ENCODE results near the gene KRTAP4-7.
"Not testable (repeated sequence)": the region's sequence is repeated elsewhere in the genome, so short reads cannot be mapped to it uniquely, and the experiment has no call there.

KRTAP4-7 gene
- total RNA-seq: 0 reads per million in 2 experiments

DNA sequence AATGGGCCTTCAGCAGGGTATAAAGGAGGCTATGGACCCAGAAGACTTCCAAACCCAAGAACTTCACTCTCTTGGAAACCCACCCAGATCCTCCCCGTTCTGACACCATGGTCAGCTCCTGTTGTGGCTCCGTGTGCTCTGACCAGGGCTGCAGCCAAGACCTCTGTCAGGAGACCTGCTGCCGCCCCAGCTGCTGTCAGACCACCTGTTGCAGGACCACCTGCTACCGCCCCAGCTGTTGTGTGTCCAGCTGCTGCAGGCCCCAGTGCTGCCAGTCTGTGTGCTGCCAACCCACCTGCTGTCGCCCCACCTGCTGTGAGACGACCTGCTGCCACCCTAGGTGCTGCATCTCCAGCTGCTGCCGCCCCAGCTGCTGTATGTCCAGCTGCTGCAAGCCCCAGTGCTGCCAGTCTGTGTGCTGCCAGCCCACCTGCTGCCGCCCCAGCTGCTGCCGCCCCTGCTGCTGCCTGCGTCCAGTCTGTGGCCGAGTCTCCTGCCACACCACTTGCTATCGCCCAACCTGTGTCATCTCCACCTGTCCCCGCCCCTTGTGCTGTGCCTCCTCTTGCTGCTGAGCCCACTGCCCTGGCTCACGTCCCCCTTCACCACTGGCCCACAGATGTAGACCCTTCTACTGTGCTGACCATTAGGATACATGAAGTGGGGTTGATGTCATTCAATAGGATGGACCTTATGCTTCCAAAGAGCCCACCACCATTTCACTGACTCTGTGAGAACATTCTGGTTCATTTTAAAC is at the start of gene KRTAP4-7:
KRTAP4-7 (plus strand) TSS at position 51 of the 757 bp plus-strand sequence; CDS start at position 108, 57 bp downstream.
- not testable (repeated sequence) for DNase-seq (ENCODE audit: low read depth)

DNA sequence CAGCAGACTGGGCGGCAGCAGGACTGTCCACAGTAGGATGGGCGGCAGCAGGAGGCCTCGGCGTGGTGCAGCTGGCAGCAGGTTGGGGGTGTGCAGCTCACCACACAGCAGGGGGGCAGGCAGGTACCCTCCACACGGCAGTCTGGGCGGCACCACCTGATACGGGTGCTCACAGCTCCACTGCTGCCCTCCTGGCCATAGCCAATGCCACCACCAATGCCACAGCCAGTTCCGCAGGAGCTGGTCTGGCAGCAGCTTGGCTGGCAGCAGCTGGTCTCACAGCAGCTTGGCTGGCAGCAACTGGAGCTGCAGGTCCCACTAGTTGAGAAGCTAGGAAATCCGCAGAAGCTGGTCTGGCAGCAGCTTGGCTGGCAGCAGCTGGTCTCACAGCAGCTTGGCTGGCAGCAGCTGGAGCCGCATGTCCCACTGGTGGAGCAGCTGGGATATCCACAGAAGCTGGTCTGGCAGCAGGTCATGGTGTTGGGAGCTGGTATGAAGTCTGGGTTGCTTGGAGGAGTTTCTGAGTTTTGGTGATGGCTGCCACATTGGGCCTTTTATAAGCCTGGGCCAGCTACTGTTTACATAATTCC is 49.5 kb upstream of the KRTAP4-7 start, which contains the start of gene KRTAP1-3:
KRTAP1-3 (minus strand) TSS at position 529 of the 590 bp plus-strand sequence; CDS start at position 476, 53 bp downstream.
- not testable (repeated sequence) for DNase-seq (ENCODE audit: low read depth)

- DNase-seq (ENCODE audit: low read depth): no peak
These were observed 46.0 kb upstream of the KRTAP4-7 start for GRCh38 chr17:41037853-41038350.

DNA sequence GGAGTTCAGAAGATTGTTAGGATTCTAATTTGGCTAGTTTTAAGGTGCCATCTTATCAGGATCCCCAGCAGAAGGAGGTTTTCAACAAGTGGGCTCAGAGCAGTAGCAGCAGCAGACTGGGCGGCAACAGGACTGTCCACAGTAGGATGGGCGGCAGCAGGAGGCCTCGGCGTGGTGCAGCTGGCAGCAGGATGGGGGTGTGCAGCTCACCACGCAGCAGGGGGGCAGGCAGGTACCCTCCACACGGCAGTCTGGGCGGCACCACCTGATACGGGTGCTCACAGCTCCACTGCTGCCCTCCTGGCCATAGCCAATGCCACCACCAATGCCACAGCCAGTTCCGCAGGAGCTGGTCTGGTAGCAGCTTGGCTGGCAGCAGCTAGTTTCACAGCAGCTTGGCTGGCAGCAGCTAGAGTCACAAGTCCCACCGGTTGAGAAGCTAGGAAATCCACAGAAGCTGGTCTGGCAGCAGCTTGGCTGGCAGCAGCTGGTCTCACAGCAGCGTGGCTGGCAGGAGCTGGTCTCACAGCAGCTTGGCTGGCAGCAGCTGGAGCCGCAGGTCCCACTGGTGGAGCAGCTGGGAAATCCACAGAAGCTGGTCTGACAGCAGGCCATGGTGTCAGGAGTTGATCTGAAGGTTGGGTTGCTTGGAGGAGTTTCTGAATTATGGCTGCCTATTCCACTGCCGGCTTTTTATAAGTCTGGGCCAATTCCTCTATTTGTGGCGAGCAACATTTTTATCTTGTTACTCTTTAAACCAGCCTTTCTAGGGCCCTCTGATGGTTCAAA is 43.0 kb upstream of the KRTAP4-7 start, which contains the start of gene KRTAP1-1:
KRTAP1-1 (minus strand) TSS at position 668 of the 789 bp plus-strand sequence; CDS start at position 615, 53 bp downstream.
- DNase-seq (ENCODE audit: low read depth): not testable (repeated sequence)

- no peak for DNase-seq (ENCODE audit: low read depth)
These were observed 41.0 kb upstream of the KRTAP4-7 start for GRCh38 chr17:41042953-41043352.

DNA sequence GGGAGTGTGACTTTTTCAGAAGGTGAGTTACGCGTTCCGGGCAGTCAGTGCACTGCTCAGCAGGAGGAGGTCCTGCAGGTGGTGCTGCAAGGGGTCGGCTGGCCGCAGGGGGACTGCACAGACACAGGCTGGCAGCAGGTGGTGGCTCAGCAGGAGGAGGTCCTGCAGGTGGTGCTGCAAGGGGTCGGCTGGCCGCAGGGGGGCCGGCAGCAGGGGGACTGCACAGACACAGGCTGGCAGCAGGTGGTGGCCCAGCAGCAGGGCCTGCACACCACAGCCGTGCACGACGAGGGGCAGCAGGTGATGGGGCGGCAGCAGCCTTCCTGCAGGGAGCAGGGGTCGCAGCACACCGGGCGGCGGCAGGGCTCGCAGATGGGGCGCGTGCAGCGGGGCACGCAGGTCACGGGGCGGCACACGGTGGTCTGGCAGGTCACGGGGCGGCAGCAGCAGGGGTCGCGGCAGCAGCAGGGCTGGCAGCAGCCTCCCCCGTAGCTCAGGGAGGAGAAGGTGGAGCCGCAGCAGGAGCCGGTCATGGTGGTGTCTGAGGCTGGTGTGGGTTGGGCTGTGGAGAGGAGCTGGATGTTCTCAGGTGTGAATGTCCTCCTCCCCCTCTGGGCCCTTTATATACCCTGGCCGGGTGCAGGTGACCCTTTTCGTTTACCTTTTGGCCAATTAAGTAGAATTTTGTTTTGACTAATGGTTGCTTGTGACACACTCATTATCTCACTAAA is 37.0 kb upstream of the KRTAP4-7 start, which contains the start of gene KRTAP2-1:
KRTAP2-1 (minus strand) TSS at position 582 of the 731 bp plus-strand sequence; CDS start at position 533, 49 bp downstream.
- DNase-seq (ENCODE audit: low read depth): not testable (repeated sequence)

DNA sequence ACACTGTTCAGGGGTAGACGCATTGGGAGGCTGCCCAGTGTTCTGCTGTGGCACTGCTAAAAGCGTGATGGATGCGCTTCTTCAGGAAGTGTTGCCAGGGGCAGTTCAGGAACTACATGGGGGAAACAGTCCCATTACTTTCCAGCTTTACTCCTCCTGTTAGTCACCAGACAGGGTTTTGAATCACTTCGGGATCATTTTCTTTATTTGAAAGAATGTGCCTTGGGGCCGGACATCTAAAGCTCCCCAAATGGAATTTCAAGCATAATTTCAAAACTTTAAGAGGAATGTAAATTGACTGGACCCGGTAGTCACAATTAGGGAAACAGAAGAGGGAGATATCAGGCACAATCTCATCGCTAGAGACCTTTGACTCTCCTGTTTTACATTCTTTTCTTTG is 35.5 kb upstream of the KRTAP4-7 start:
- DNase-seq (ENCODE audit: low read depth): no peak

GRCh38 chr17:41049110-41049509 is 34.8 kb upstream of the KRTAP4-7 start:
- DNase-seq (ENCODE audit: low read depth): no peak

- DNase-seq (ENCODE audit: low read depth): no peak
These were observed 31.4 kb upstream of the KRTAP4-7 start for GRCh38 chr17:41052566-41052965.

- DNase-seq (ENCODE audit: low read depth): no peak
These were observed 29.9 kb upstream of the KRTAP4-7 start for GRCh38 chr17:41054025-41054424.

DNA sequence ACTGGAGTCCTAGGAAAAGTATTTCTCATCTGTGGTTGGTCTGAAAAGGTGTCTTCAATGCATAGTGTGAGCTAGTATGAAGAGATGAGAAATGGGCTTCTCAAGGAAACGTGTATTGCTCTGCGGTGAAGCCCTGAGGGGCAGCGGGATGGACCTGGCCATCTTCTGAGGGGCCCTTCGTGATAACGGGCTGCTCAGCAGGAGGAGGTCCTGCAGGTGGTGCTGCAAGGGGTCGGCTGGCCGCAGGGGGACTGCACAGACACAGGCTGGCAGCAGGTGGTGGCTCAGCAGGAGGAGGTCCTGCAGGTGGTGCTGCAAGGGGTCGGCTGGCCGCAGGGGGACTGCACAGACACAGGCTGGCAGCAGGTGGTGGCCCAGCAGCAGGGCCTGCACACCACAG is 29.4 kb upstream of the KRTAP4-7 start:
- not testable (repeated sequence) for DNase-seq (ENCODE audit: low read depth)

DNA sequence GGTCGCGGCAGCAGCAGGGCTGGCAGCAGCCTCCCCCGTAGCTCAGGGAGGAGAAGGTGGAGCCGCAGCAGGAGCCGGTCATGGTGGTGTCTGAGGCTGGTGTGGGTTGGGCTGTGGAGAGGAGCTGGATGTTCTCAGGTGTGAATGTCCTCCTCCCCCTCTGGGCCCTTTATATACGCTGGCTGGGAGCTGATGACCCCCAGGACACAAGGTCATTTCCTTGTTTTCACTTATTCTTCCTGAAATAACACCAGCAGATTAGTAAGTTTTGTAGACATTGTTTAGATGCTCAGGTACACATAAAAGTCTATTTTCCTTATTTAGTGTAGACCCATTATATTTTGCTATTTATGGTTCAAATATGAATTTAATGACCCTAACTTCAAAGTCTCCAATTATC is 28.8 kb upstream of the KRTAP4-7 start, which contains the start of gene KRTAP2-2:
KRTAP2-2 (minus strand) TSS at position 101 of the 400 bp plus-strand sequence; CDS start at position 82, 19 bp downstream.
- not testable (repeated sequence) for DNase-seq (ENCODE audit: low read depth)

- no peak for DNase-seq (ENCODE audit: low read depth)
These were observed 26.4 kb upstream of the KRTAP4-7 start for GRCh38 chr17:41057547-41057946.

DNA sequence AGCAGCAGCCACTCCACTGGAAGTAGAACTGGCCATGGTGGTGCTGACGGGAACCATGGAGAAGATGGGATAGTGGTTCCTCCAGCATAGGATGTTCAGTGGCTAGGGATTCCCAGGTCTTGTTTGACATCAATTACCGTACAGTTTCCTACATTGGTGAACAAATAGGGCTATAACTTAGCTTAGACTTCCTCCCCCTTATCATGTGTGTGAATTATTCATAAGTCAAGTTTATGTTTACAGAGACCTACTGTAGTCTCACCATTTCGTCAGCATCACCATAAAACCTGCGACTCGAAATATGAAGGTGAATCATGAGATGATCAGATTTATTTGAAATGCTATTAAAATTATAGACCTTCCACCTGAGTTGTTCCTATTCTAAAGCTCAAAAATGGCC is 25.2 kb upstream of the KRTAP4-7 start:
- DNase-seq (ENCODE audit: low read depth): no peak

DNA sequence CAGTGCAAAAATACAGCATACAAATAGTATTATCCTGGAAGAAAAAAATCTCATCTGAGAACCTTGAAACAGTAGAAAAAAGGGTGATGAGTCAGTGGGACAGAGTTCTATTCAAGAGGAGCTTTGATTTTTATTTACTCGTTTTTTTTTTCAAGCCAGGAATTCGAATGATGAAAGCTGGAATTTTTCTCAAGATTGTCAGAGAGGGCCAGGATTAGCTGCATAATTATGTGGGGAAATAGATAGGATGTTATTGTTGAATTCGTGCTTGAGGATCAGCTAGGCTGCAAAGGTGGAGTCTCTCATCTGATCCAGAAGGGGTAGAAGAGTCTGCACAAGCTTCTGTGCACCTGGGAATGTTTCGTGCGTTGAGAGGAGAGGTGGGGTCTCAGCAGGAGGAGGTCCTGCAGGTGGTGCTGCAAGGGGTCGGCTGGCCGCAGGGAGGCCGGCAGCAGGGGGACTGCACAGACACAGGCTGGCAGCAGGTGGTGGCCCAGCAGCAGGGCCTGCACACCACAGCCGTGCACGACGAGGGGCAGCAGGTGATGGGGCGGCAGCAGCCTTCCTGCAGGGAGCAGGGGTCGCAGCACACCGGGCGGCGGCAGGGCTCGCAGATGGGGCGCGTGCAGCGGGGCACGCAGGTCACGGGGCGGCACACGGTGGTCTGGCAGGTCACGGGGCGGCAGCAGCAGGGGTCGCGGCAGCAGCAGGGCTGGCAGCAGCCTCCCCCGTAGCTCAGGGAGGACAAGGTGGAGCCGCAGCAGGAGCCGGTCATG is 24.5 kb upstream of the KRTAP4-7 start:
- not testable (repeated sequence) for DNase-seq (ENCODE audit: low read depth)

GRCh38 chr17:41060052-41060604 is 23.8 kb upstream of the KRTAP4-7 start, which contains the start of gene KRTAP2-3:
Gene KRTAP2-3, minus strand, starts transcription at chr17:41060114. Its CDS starts 64 bp downstream, at chr17:41060050.
- no peak for DNase-seq (ENCODE audit: low read depth)

DNA sequence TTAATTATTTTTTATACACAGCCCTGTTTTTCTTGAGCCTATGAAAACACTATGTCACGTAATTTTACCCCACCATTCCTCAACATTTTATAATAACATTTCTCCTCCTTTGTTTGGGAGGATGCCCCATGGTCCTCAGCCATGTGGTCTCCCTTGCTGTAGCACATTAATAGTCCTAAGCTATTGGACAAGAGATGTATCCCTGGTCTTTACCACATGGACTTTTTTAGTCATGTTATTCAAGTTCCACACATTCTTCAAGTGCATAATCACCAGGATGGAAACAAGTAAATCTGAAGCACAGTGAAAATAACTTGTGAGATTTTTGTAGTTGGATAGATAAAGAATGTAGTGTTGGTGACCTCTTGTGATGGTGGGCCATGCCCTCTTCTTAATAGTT is 22.0 kb upstream of the KRTAP4-7 start:
- no peak for DNase-seq (ENCODE audit: low read depth)

DNA sequence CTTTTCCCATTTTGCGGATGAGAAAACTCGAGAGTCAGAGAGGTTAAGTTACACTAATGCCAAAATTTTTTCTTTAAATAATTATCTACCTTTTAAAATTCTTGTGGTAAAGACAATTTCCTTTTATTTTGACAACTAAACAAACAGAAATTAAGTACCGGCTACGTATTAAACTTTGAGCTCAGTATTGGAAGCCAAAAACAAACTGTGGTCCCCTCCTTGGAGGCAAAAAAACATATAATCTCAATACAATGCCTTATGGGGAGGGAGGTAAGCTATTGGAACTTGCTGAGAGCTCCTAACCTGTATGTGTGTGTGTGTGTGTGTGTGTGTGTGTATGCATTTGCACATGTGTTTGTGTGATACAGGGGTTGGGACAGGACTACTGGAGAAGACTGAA is 20.5 kb upstream of the KRTAP4-7 start:
- DNase-seq (ENCODE audit: low read depth): no peak

DNA sequence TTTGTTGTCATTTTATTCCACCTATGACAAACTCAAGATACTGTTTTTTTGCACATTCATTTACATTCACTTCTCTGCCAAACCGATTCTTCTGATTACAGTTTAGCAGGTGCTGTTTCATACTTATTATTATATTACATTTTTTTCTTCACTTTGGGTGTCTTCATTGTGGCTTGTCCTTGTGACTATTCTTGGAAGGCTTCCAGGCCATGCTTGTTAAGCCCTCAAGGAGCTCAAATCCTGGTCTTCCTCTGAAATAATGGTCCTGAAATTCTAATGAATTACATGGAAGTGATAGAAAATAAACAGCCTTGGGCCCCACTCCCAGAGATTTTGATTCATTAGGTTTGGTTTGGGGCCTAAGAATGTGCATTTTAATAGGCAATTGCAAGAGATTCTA is 19.6 kb upstream of the KRTAP4-7 start:
- no peak for DNase-seq (ENCODE audit: low read depth)
